ENCODE data around the gene TACC2.

GRCh38 chr10:122138831-122139625 lies 150.1 kb downstream of the TACC2 start:
- TF ChIP-seq CTCF (IDR thresholded peaks at IDR 0.05 in 4 of 5, conservative IDR thresholded peaks at IDR 0.05 in 1 of 5), result no peak
- no peak for TF ChIP-seq POLR2A (IDR thresholded peaks at IDR 0.05)

Data from gastrocnemius medialis (tissue), 4 donors.